Osteocyte (in vitro differentiated cells): ENCODE data around the gene ERLIN1. TPM values are rescaled to one million over a fixed set of nuclear protein-coding genes. Genes with fewer than 3 reads are reported as not detected.

Source experiments
- DNase-seq: peaks from one replicate; pipeline ENCODE4 v3.0.0; 2021; ENCODE audit warnings: mixed read lengths; ENCODE audit not compliant: unreplicated experiment; ENCODE audit errors: extremely low spot score
- H3K27ac Mint-ChIP-seq: one replicate; pipeline ENCODE4 v1.8.0; 2021; ENCODE audit warnings: mild to moderate bottlenecking, mixed read lengths; ENCODE audit not compliant: unreplicated experiment
- H3K27me3 Mint-ChIP-seq: one replicate; pipeline ENCODE4 v1.8.0; 2021; ENCODE audit warnings: mixed read lengths; ENCODE audit not compliant: unreplicated experiment
- H3K36me3 Mint-ChIP-seq: one replicate; pipeline ENCODE4 v1.8.0; 2021; ENCODE audit warnings: mixed read lengths; ENCODE audit not compliant: unreplicated experiment
- H3K4me1 Mint-ChIP-seq: one replicate; pipeline ENCODE4 v1.8.0; 2021; ENCODE audit warnings: mixed read lengths; ENCODE audit not compliant: unreplicated experiment
- H3K4me3 Mint-ChIP-seq: one replicate; pipeline ENCODE4 v1.8.0; 2021; ENCODE audit warnings: mild to moderate bottlenecking, moderate library complexity, mixed read lengths; ENCODE audit not compliant: unreplicated experiment
- H3K9me3 Mint-ChIP-seq: one replicate; pipeline ENCODE4 v1.8.0; 2021; ENCODE audit warnings: mixed read lengths; ENCODE audit not compliant: unreplicated experiment
- CTCF ChIP-seq: fragments of 200-600 bp; sonication (generic); IDR thresholded peaks from 2 replicates; pipeline ENCODE4 v1.5.0; 2021; ENCODE audit warnings: antibody characterized with exemption, mild to moderate bottlenecking, moderate library complexity
- total RNA-seq: library from RNA; stranded (reverse); gene quantifications from 2 replicates; pipeline ENCODE4 v1.2.1, GENCODE V29; 2021

Gene ERLIN1
- total RNA-seq, 1 donor from 2014 or later = 28.2 TPM

DNA sequence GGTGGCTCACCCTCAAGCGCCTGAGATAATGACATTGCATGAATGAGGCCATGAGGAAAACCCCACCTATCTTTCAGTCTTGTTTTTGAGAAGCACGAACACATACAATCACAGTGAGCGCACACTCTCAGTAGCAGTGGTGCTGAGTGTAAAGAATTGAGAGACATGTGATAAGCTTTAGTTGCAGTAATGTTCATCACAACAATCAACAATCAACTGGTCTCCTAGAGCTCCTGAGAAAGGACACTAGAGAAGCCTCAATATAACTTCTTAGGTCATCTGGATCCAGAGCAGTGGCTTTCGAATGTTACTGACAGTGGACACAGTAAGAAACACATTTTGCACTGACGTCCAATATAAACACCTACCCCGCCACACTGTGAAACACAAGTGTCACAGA, 12.8 kb downstream of the ERLIN1 start:
- Mint-ChIP-seq H3K27me3 (no peaks in the 10 kb centered on the region), H3K4me1 (no peaks in the 10 kb centered on the region), H3K9me3 (peaks cover 10% of the 10 kb centered on the region), H3K27ac (no peak overlapping the region), H3K36me3 (peaks cover 50% of the 10 kb centered on the region), H3K4me3 (no peak overlapping the region)
- TF ChIP-seq CTCF = no peak
- DNase-seq = no peak

DNA sequence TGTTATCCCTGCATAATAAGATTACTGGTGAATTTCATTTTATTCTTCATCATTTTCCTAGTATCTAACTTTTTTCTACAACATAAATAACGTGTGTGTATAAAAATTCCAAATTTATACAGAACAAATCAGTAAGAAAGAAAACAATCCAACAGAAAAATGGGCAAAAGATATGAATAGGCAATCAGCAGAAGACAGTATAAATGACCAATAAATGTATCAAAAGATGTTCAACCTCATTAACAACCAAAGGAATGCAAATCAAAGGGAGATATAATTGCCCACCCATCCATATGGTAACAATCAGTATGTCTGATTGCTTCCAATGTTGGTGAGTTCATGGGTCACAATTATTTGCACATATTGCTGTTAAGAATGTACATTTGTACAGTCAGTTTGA, 13.5 kb downstream of the ERLIN1 start:
- no peak for DNase-seq
- no peak overlapping the region for H3K27ac Mint-ChIP-seq

DNA sequence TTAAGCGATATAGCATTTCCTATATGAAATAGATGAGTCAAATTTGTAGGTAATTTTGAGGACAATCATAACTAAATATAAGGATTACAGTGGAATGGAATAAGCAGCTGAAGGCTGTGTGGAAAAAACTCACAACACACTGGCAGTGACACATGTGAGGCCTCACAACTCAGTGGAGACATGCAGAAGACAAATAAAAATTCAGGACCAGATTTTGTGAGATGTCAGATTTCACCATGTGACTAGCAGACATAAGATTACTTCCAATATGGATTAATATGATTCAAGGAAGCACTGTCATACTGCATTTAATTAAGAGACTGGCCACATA, 17.6 kb downstream of the ERLIN1 start:
- Mint-ChIP-seq H3K9me3 (peaks cover 10% of the 10 kb centered on the region), H3K27ac (no peak overlapping the region), H3K4me3 (no peak overlapping the region), H3K4me1 (no peaks in the 10 kb centered on the region), H3K36me3 (peaks cover 33% of the 10 kb centered on the region), H3K27me3 (no peaks in the 10 kb centered on the region)
- TF ChIP-seq CTCF = no peak
- no peak for DNase-seq

More for the DNA sequence above, 13.5 kb downstream of the ERLIN1 start:
- Mint-ChIP-seq H3K36me3 (peaks cover 44% of the 10 kb centered on the region), H3K9me3 (peaks cover 10% of the 10 kb centered on the region), H3K4me1 (no peaks in the 10 kb centered on the region), H3K27me3 (no peaks in the 10 kb centered on the region), H3K4me3 (no peak overlapping the region)
- TF ChIP-seq CTCF = no peak

- Mint-ChIP-seq H3K4me3 (no peak overlapping the region), H3K27me3 (no peaks in the 10 kb centered on the region), H3K27ac (no peak overlapping the region), H3K4me1 (no peaks in the 10 kb centered on the region), H3K36me3 (peaks cover 31% of the 10 kb centered on the region), H3K9me3 (peaks cover 7% of the 10 kb centered on the region)
- no peak for TF ChIP-seq CTCF
- no peak for DNase-seq
These were observed 18.1 kb downstream of the ERLIN1 start for GRCh38 chr10:100167553-100168312.

GRCh38 chr10:100163704-100164621, 21.9 kb downstream of the ERLIN1 start:
- DNase-seq = no peak
- no peak overlapping the region for H3K27ac Mint-ChIP-seq
- no peak for TF ChIP-seq CTCF
- no peak overlapping the region for H3K4me3 Mint-ChIP-seq
- H3K36me3 Mint-ChIP-seq = peaks cover 25% of the 10 kb centered on the region
- no peaks in the 10 kb centered on the region for H3K4me1 Mint-ChIP-seq
- no peaks in the 10 kb centered on the region for H3K27me3 Mint-ChIP-seq
- H3K9me3 Mint-ChIP-seq = peaks cover 2% of the 10 kb centered on the region
